Measurements from ENCODE around the gene NR3C2. TPM values are rescaled to one million over a fixed set of nuclear protein-coding genes. Genes with fewer than 3 reads are reported as not detected.

Gene NR3C2
- total RNA-seq, 1 experiment from 2014 or later = 2.8 TPM

DNA sequence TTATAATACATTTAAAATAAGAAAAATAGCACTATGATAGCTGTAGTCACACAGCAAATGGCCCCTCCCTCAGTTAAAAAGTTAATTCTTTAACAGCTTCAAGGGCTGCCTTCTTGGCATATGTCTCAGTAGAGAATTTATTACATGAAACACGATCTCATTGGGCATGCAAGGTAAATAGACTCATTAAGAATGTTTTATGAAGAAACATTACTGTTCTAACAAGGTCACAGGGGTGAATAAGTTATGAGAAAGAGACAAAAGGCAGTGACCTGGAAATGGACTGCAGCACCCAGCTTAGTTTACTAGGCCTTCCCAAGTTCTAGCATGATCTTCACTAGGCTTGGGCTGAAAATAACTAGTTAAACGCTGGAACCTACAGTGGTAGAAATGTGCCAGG is 277.7 kb downstream of the NR3C2 start:
- DNase-seq (no peak), ATAC-seq (peak; percentile 49)
- Histone ChIP-seq H3K36me3 (ENCODE audit: low read depth, low read length) (no peaks in the 10 kb centered on the region), H3K79me2 (ENCODE audit: low read length) (no peaks in the 10 kb centered on the region), H2AFZ (ENCODE audit: low read length) (no peak overlapping the region), H3K27ac (ENCODE audit: low read length) (no peak overlapping the region), H4K20me1 (ENCODE audit: low read length) (no peaks in the 10 kb centered on the region), H3K4me3 (ENCODE audit: low read length) (no peak overlapping the region), H3K27me3 (ENCODE audit: low read length) (no peaks in the 10 kb centered on the region), H3K9me3 (ENCODE audit: low read length) (no peaks in the 10 kb centered on the region), H3K4me1 (ENCODE audit: insufficient read depth, low read length) (peaks cover under 1% of the 10 kb centered on the region), H3F3A (ENCODE audit: low read length, unreplicated experiment) (no peaks in the 10 kb centered on the region), H3K9me2 (replicated peaks; ENCODE audit: low read length) (no peaks in the 10 kb centered on the region), H3K4me2 (ENCODE audit: low read length) (no peak overlapping the region), H3K9ac (ENCODE audit: low read length) (no peak overlapping the region)
- intact Hi-C loops (cut with micrococcal nuclease) = no loop called here
- BruUV-seq (replicated peaks) = no TSS peak
- POLR2A ChIA-PET (ENCODE audit: unreplicated experiment) = no interaction called here
- CTCF ChIA-PET = no interaction called here
- TF ChIP-seq EZH2 (IDR thresholded peaks at IDR 0.05; ENCODE audit: low read length, unreplicated experiment) (no peak), CTCF (conservative IDR thresholded peaks at IDR 0.05; ENCODE audit: low read depth, low read length) (no peak), EZH2phosphoT487 (IDR thresholded peaks at IDR 0.05; ENCODE audit: borderline replicate concordance, low read length) (no peak)

DNA sequence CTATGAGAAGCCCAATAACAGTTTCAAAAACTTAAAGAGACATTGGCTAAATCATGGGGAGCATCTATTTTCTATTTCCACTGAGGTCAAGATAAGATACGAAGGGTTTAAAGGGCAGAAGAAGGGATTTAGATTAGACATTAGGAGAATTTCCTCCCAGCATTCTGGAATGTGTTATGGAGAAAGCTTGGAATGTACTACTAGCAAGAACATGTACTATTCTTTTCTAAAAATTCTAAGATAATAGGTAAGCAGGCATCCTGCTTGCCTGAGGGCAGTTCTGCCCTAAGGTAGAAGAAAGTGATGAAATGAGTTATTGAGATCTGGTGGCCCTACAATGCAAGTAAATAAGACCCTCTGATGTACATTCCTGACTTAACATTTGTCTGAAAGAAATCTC is 279.2 kb downstream of the NR3C2 start:
- CTCF ChIA-PET = no interaction called here
- ATAC-seq = no peak
- POLR2A ChIA-PET (ENCODE audit: unreplicated experiment) = no interaction called here
- Histone ChIP-seq H3K36me3 (ENCODE audit: low read depth, low read length) (no peaks in the 10 kb centered on the region), H3K9me2 (replicated peaks; ENCODE audit: low read length) (no peaks in the 10 kb centered on the region), H3K9me3 (ENCODE audit: low read length) (no peaks in the 10 kb centered on the region), H3F3A (ENCODE audit: low read length, unreplicated experiment) (no peaks in the 10 kb centered on the region), H3K27ac (ENCODE audit: low read length) (no peak overlapping the region), H3K79me2 (ENCODE audit: low read length) (no peaks in the 10 kb centered on the region), H3K4me3 (ENCODE audit: low read length) (no peak overlapping the region), H2AFZ (ENCODE audit: low read length) (no peak overlapping the region), H3K4me1 (ENCODE audit: insufficient read depth, low read length) (no peaks in the 10 kb centered on the region), H3K9ac (ENCODE audit: low read length) (no peak overlapping the region), H4K20me1 (ENCODE audit: low read length) (no peaks in the 10 kb centered on the region), H3K4me2 (ENCODE audit: low read length) (no peak overlapping the region), H3K27me3 (ENCODE audit: low read length) (no peaks in the 10 kb centered on the region)
- intact Hi-C loops (cut with micrococcal nuclease) = no loop called here
- no TSS peak for BruUV-seq (replicated peaks)
- no peak for DNase-seq
- TF ChIP-seq EZH2phosphoT487 (IDR thresholded peaks at IDR 0.05; ENCODE audit: borderline replicate concordance, low read length) (no peak), CTCF (conservative IDR thresholded peaks at IDR 0.05; ENCODE audit: low read depth, low read length) (no peak), EZH2 (IDR thresholded peaks at IDR 0.05; ENCODE audit: low read length, unreplicated experiment) (no peak)

DNA sequence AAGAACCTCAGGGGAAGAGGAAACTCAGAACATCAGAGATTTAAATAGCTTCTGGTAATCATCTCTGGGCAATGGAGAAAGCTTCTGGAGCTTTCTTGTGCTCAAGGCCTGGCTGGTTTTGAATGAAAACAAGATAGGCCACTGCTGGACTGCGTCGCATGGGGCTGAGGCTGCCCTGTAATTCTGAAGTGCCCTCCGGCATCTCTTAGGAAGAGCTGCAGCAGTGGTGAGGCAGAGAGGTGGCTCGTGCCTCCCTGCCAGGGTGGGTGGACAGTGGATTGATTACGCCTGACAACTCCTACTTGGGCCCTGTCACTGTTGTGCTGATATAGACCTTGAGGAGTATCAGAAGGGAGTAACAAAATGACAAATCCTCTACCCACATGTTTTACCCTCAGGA is 279.7 kb downstream of the NR3C2 start:
- no TSS peak for BruUV-seq (replicated peaks)
- no peaks in the 10 kb centered on the region for H3K79me2 ChIP-seq (ENCODE audit: low read length)
- no peaks in the 10 kb centered on the region for H3K27me3 ChIP-seq (ENCODE audit: low read length)
- no peaks in the 10 kb centered on the region for H3K4me1 ChIP-seq (ENCODE audit: insufficient read depth, low read length)
- no peak overlapping the region for H3K4me2 ChIP-seq (ENCODE audit: low read length)
- no peaks in the 10 kb centered on the region for H3K9me2 ChIP-seq (replicated peaks; ENCODE audit: low read length)
- ChIA-PET POLR2A (ENCODE audit: unreplicated experiment) (no interaction called here), CTCF (no interaction called here)
- H3K9me3 ChIP-seq (ENCODE audit: low read length) = no peaks in the 10 kb centered on the region
- no peaks in the 10 kb centered on the region for H3F3A ChIP-seq (ENCODE audit: low read length, unreplicated experiment)
- H3K27ac ChIP-seq (ENCODE audit: low read length) = no peak overlapping the region
- intact Hi-C loops (cut with micrococcal nuclease) = no loop called here
- no peak overlapping the region for H2AFZ ChIP-seq (ENCODE audit: low read length)
- TF ChIP-seq EZH2 (IDR thresholded peaks at IDR 0.05; ENCODE audit: low read length, unreplicated experiment) (no peak), EZH2phosphoT487 (IDR thresholded peaks at IDR 0.05; ENCODE audit: borderline replicate concordance, low read length) (no peak), CTCF (conservative IDR thresholded peaks at IDR 0.05; ENCODE audit: low read depth, low read length) (no peak)
- DNase-seq (no peak), ATAC-seq (no peak)
- no peak overlapping the region for H3K9ac ChIP-seq (ENCODE audit: low read length)
- no peak overlapping the region for H3K4me3 ChIP-seq (ENCODE audit: low read length)
- H3K36me3 ChIP-seq (ENCODE audit: low read depth, low read length) = no peaks in the 10 kb centered on the region
- no peaks in the 10 kb centered on the region for H4K20me1 ChIP-seq (ENCODE audit: low read length)
